H54 (cell line): ENCODE results near the gene IKZF3.
"Not testable (repeated sequence)": the region's sequence is repeated elsewhere in the genome, so short reads cannot be mapped to it uniquely, and the experiment has no call there.

Experiments
- DNase-seq: peaks from one replicate; pipeline ENCODE4 v3.0.0; 2011; ENCODE audit warnings: low spot score, mixed read lengths; ENCODE audit not compliant: insufficient read length
- FAIRE-seq: peaks from 3 replicates; lab custom pipeline; 2011; peaks lifted over from hg19 to GRCh38; lab: Jason Lieb, UNC
- POLR2A ChIP-seq: IDR thresholded peaks from 2 replicates; pipeline ENCODE4 v1.6.1; 2011; ENCODE audit warnings: low read depth, mild to moderate bottlenecking, low read length

Gene IKZF3

DNA sequence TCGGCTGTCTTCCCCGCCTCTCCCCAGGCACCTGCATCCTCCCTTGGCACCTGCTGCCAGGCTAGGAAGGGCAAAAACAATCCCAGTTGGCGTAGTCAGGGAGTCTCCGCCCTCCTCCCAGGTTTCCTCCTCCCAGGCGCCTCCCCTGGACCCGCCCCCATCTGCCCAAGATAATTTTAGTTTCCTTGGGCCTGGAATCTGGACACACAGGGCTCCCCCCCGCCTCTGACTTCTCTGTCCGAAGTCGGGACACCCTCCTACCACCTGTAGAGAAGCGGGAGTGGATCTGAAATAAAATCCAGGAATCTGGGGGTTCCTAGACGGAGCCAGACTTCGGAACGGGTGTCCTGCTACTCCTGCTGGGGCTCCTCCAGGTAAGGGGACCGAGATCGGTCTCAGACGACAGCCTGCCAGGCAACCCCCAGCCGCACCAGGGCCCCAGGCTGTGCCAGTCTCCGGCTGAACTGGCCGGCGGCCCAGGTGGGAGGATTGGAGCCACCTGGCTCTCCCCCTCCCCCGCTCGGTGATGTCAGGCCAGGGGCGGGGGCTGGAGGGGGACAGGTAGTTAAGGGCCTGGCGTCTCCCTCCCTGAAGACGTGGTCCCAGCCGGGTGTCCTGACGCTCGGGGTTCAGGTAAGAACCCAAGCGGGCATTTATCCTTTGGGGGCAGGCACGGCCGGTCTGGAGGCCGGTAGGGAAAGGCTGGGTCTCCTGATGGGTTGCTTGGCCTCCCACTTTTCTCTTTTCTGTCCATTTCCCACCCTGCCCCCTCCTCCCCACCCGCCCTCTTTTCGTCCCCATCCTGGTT is 126.1 kb downstream of the IKZF3 start, which contains the start of gene GRB7:
Gene GRB7, plus strand, starts transcription at position 179 of the 808 bp plus-strand sequence. CDS start 4,364 bp downstream, outside the sequence.
- TF ChIP-seq POLR2A, result no peak
- FAIRE-seq (no peak), DNase-seq (no peak)

DNA sequence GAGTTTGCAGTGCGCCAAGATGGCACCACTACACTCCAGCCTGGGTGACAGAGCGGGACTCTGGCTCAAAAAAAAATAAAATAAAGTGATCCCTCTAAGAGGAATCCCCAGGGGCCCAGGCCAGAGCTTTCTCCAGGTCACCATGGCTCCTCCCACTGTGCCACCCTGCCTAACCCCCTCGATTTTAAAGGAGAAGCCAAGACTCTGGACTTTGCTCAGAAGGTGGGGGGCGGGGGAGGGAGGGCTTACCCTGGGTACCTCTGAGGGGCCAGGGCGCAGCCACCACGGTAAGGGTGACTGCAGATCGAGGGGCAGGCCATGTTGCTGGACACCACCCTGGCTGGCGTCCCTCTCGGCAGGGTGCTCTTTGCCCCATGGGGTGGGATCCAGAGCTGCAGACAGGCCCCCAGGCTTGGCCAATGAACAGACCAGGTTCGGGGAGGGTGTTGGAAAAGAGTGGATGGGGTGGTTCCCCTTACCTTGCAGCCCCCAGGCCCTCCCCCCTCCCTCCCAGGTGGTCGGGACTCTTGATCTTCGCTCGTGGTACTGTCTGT is 126.8 kb downstream of the IKZF3 start:
- DNase-seq (no peak), FAIRE-seq (no peak)
- TF ChIP-seq POLR2A, result no peak

DNA sequence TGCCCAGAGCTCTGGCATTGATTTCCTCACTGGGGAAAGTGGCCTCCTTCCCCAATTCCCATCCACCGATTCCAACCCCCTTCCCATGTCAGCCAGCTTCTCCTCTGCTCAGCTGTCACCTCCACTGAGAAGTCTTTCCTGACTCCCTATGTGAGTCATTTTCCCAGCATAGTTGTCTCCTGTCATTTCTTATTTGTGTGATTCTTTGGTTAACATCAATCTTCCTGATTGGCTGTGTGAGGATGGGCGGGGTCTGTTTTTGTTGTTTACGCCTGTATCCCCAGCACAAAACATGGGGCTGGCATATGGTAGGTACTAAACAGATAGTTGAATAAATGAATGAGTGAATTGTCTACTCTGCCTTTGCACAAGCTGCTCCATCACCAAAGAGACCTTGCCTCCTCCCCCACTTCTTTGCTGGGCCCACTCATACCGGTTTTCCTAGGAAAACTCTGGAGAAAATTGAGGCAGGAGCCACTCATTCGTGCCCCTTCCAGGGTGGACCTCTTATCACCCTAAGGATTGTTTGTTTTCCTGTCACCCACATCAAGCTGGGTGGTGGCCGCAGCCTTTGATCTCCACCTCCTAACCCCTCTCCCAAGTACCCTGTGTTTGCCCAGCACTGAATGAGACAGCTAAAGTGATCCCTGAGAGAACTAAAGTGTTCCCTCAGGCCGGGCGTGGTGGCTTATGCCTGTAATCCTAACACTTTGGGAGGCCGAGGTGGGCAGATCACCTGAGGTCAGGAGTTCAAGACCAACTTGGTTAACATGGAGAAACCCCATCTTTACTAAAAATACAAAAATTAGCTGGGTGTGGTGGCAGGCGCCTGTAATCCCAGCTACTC is 127.6 kb downstream of the IKZF3 start:
- FAIRE-seq (no peak), DNase-seq (peak; percentile 44)
- no peak for TF ChIP-seq POLR2A

GRCh38 chr17:39735882-39736281 is 128.2 kb downstream of the IKZF3 start:
- FAIRE-seq, result no peak
- TF ChIP-seq POLR2A, result no peak
- no peak for DNase-seq

GRCh38 chr17:39732586-39732985 is 131.5 kb downstream of the IKZF3 start:
- no peak for DNase-seq
- no peak for TF ChIP-seq POLR2A
- no peak for FAIRE-seq

GRCh38 chr17:39730095-39730921 is 133.8 kb downstream of the IKZF3 start, which contains the start of gene MIEN1:
Gene MIEN1 (minus strand): TSS chr17:39730532. CDS start chr17:39730495, 37 bp downstream.
- TF ChIP-seq POLR2A, result peak; percentile 77
- no peak for FAIRE-seq
- DNase-seq, result peak; percentile 91

GRCh38 chr17:39729280-39729851 is 134.7 kb downstream of the IKZF3 start:
- TF ChIP-seq POLR2A, result no peak
- DNase-seq (no peak), FAIRE-seq (no peak)

DNA sequence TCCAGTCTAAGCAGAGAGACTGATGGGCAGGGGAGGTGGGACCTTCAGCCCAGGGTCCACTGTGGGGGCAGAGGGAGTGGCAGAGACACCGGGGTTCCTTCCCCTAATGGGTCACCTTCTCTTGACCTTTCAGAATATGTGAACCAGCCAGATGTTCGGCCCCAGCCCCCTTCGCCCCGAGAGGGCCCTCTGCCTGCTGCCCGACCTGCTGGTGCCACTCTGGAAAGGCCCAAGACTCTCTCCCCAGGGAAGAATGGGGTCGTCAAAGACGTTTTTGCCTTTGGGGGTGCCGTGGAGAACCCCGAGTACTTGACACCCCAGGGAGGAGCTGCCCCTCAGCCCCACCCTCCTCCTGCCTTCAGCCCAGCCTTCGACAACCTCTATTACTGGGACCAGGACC is 136.6 kb downstream of the IKZF3 start:
- DNase-seq (no peak), FAIRE-seq (no peak)
- TF ChIP-seq POLR2A, result no peak

- FAIRE-seq (no peak), DNase-seq (no peak)
- TF ChIP-seq POLR2A, result no peak
Observed at GRCh38 chr17:39726617-39727016, 137.5 kb downstream of the IKZF3 start.

GRCh38 chr17:39725923-39726322 is 138.2 kb downstream of the IKZF3 start:
- FAIRE-seq, DNase-seq: not testable (repeated sequence)

GRCh38 chr17:39724731-39725130 is 139.4 kb downstream of the IKZF3 start:
- TF ChIP-seq POLR2A, result no peak
- DNase-seq, result no peak
- no peak for FAIRE-seq

GRCh38 chr17:39722965-39723848 is 140.9 kb downstream of the IKZF3 start:
- TF ChIP-seq POLR2A, result no peak
- DNase-seq, result peak; percentile 45
- no peak for FAIRE-seq
